ENCODE results near the gene SH2D5. TPM values are rescaled to one million over a fixed set of nuclear protein-coding genes. Genes with fewer than 3 reads are reported as not detected.
A peak's percentile ranks its signal among the peaks of the same experiment; 100 is the strongest.

The SH2D5 gene
- total RNA-seq, 1 experiment from 2014 or later = 7.1 TPM

- BruUV-seq (replicated peaks) = no TSS peak
- no peak overlapping the region for H3K4me3 ChIP-seq (ENCODE audit: low read length)
- H3K9me2 ChIP-seq (replicated peaks; ENCODE audit: low read length) = no peaks in the 10 kb centered on the region
- ATAC-seq (no peak), DNase-seq (peak; percentile 12)
- H3K36me3 ChIP-seq (ENCODE audit: low read depth, low read length) = no peaks in the 10 kb centered on the region
- H4K20me1 ChIP-seq (ENCODE audit: low read length) = no peaks in the 10 kb centered on the region
- H3K9me3 ChIP-seq (ENCODE audit: low read length) = no peaks in the 10 kb centered on the region
- H3K79me2 ChIP-seq (ENCODE audit: low read length) = no peaks in the 10 kb centered on the region
- no peak overlapping the region for H3K9ac ChIP-seq (ENCODE audit: low read length)
- H3K4me1 ChIP-seq (ENCODE audit: insufficient read depth, low read length) = peaks cover 22% of the 10 kb centered on the region
- H3K27me3 ChIP-seq (ENCODE audit: low read length) = no peaks in the 10 kb centered on the region
- H3F3A ChIP-seq (ENCODE audit: low read length, unreplicated experiment) = no peaks in the 10 kb centered on the region
- TF ChIP-seq EZH2phosphoT487 (IDR thresholded peaks at IDR 0.05; ENCODE audit: borderline replicate concordance, low read length) = no peak
- TF ChIP-seq CTCF (conservative IDR thresholded peaks at IDR 0.05; ENCODE audit: low read depth, low read length) = no peak
- no peak for TF ChIP-seq EZH2 (IDR thresholded peaks at IDR 0.05; ENCODE audit: low read length, unreplicated experiment)
- CTCF ChIA-PET = no interaction called here
- intact Hi-C loops (cut with micrococcal nuclease) = no loop called here
- POLR2A ChIA-PET (ENCODE audit: unreplicated experiment) = no interaction called here
- H2AFZ ChIP-seq (ENCODE audit: low read length) = no peak overlapping the region
- H3K4me2 ChIP-seq (ENCODE audit: low read length) = no peak overlapping the region
- no peak overlapping the region for H3K27ac ChIP-seq (ENCODE audit: low read length)
Observed at GRCh38 chr1:20700636-20701215, 31.8 kb downstream of the SH2D5 start.

- H3K4me2 ChIP-seq (ENCODE audit: low read length) = no peak overlapping the region
- H3K36me3 ChIP-seq (ENCODE audit: low read depth, low read length) = no peaks in the 10 kb centered on the region
- peaks cover 22% of the 10 kb centered on the region for H3K4me1 ChIP-seq (ENCODE audit: insufficient read depth, low read length)
- H3K9me3 ChIP-seq (ENCODE audit: low read length) = no peaks in the 10 kb centered on the region
- no peak for ATAC-seq
- no peak overlapping the region for H3K27ac ChIP-seq (ENCODE audit: low read length)
- TF ChIP-seq CTCF (conservative IDR thresholded peaks at IDR 0.05; ENCODE audit: low read depth, low read length) (no peak), EZH2 (IDR thresholded peaks at IDR 0.05; ENCODE audit: low read length, unreplicated experiment) (no peak), EZH2phosphoT487 (IDR thresholded peaks at IDR 0.05; ENCODE audit: borderline replicate concordance, low read length) (no peak)
- POLR2A ChIA-PET (ENCODE audit: unreplicated experiment) = no interaction called here
- CTCF ChIA-PET = no interaction called here
- no TSS peak for BruUV-seq (replicated peaks)
- H3K4me3 ChIP-seq (ENCODE audit: low read length) = no peak overlapping the region
- DNase-seq = no peak
- H2AFZ ChIP-seq (ENCODE audit: low read length) = no peak overlapping the region
- no peaks in the 10 kb centered on the region for H4K20me1 ChIP-seq (ENCODE audit: low read length)
- no peaks in the 10 kb centered on the region for H3K79me2 ChIP-seq (ENCODE audit: low read length)
- intact Hi-C loops (cut with micrococcal nuclease) = loop anchor here (5.0 to 10.0 kb wide), 3 partner anchors 88 to 285 kb away; partner anchors contain the start of gene HP1BP3
- H3K27me3 ChIP-seq (ENCODE audit: low read length) = no peaks in the 10 kb centered on the region
- H3K9me2 ChIP-seq (replicated peaks; ENCODE audit: low read length) = no peaks in the 10 kb centered on the region
- H3F3A ChIP-seq (ENCODE audit: low read length, unreplicated experiment) = no peaks in the 10 kb centered on the region
- no peak overlapping the region for H3K9ac ChIP-seq (ENCODE audit: low read length)
Observed at GRCh38 chr1:20699558-20699957, 32.9 kb downstream of the SH2D5 start.

- Histone ChIP-seq H3K9me3 (ENCODE audit: low read length) (no peaks in the 10 kb centered on the region), H3K4me2 (ENCODE audit: low read length) (peak overlapping the region; percentile 59)
- CTCF ChIA-PET = interaction anchor here (1.0 kb wide), 1 partner anchor 88 kb away, joined by 6 read pairs; the partner anchor contains the start of gene HP1BP3
Observed at GRCh38 chr1:20698195-20698910, 34.1 kb downstream of the SH2D5 start.

More at GRCh38 chr1:20698195-20698910, 34.1 kb downstream of the SH2D5 start:
- H2AFZ ChIP-seq (ENCODE audit: low read length) = no peak overlapping the region
- peak overlapping the region; percentile 66 for H3K27ac ChIP-seq (ENCODE audit: low read length)
- intact Hi-C loops (cut with micrococcal nuclease) = loop anchor here (5.0 to 10.0 kb wide), 3 partner anchors 89 to 286 kb away; partner anchors contain the start of gene HP1BP3
- H3K4me1 ChIP-seq (ENCODE audit: insufficient read depth, low read length) = peaks cover 22% of the 10 kb centered on the region
- peak; percentile 32 for ATAC-seq
- H3K9me2 ChIP-seq (replicated peaks; ENCODE audit: low read length) = no peaks in the 10 kb centered on the region
- H4K20me1 ChIP-seq (ENCODE audit: low read length) = no peaks in the 10 kb centered on the region
- H3K4me3 ChIP-seq (ENCODE audit: low read length) = no peak overlapping the region
- TF ChIP-seq EZH2phosphoT487 (IDR thresholded peaks at IDR 0.05; ENCODE audit: borderline replicate concordance, low read length) (no peak), CTCF (conservative IDR thresholded peaks at IDR 0.05; ENCODE audit: low read depth, low read length) (no peak), EZH2 (IDR thresholded peaks at IDR 0.05; ENCODE audit: low read length, unreplicated experiment) (no peak)
- H3K79me2 ChIP-seq (ENCODE audit: low read length) = no peaks in the 10 kb centered on the region
- no peaks in the 10 kb centered on the region for H3K36me3 ChIP-seq (ENCODE audit: low read depth, low read length)
- no peak overlapping the region; the same call in 1 of the 2 replicates for H3K9ac ChIP-seq (ENCODE audit: low read length)
- peak; percentile 80 for DNase-seq
- POLR2A ChIA-PET (ENCODE audit: unreplicated experiment) = interaction anchor here (0.5 kb wide), 1 partner anchor 190 kb away, joined by 3 read pairs; the partner anchor contains the start of gene MUL1
- H3F3A ChIP-seq (ENCODE audit: low read length, unreplicated experiment) = no peaks in the 10 kb centered on the region
- BruUV-seq (replicated peaks) = no TSS peak
- H3K27me3 ChIP-seq (ENCODE audit: low read length) = no peaks in the 10 kb centered on the region
